HepG2 (cell line): ENCODE data around the gene LAMC1. TPM values are rescaled to one million over a fixed set of nuclear protein-coding genes. Genes with fewer than 3 reads are reported as not detected.
A peak's percentile ranks its signal among the peaks of the same experiment; 100 is the strongest.

Experiments used
- AHDC1 ChIP-seq: sonication (generic); formaldehyde crosslinking; IDR thresholded peaks from 2 replicates; pipeline ENCODE4 v1.5.1; 2020; ENCODE audit warnings: mild to moderate bottlenecking, missing genetic modification reagents, borderline replicate concordance
- ATF2 ChIP-seq: sonication (generic); formaldehyde crosslinking; IDR thresholded peaks from 2 replicates; pipeline ENCODE4 v1.4.0; 2020; ENCODE audit warnings: missing genetic modification reagents
- ATF4 ChIP-seq, 2 experiments: fragments of 450-650 bp in 1 of 2; sonication (generic) in 1 of 2; formaldehyde crosslinking; IDR thresholded peaks; 2 replicates each; pipeline versions ENCODE4 v1.5.0 to v1.8.0; 2020 to 2022; ENCODE audit warnings: mild to moderate bottlenecking in 1 of 2, missing genetic modification reagents in 1 of 2
- DMAP1 ChIP-seq: IDR thresholded peaks from 2 replicates; pipeline ENCODE4 v1.6.1; 2016
- EED ChIP-seq: sonication (generic); formaldehyde crosslinking; IDR thresholded peaks from 2 replicates; pipeline ENCODE4 v1.5.0; 2020; ENCODE audit warnings: mild to moderate bottlenecking, missing genetic modification reagents
- KAT8 ChIP-seq: IDR thresholded peaks from 2 replicates; pipeline ENCODE4 v1.6.1; 2016; ENCODE audit warnings: missing genetic modification reagents, missing compliant biosample characterization
- NONO ChIP-seq, 2 experiments: fragments of 450-650 bp in 1 of 2; sonication (generic) in 1 of 2; formaldehyde crosslinking in 1 of 2; IDR thresholded peaks in 1 of 2; conservative IDR thresholded peaks in 1 of 2; 2 replicates each; pipeline versions ENCODE4 v1.6.1 to v1.8.0; 2017 to 2022; ENCODE audit warnings: mild to moderate bottlenecking in 1 of 2, missing genetic modification reagents in 1 of 2, moderate library complexity in 1 of 2
- PRMT3 ChIP-seq: sonication (generic); formaldehyde crosslinking; IDR thresholded peaks from 2 replicates; pipeline ENCODE4 v1.8.1; 2022; ENCODE audit warnings: low read depth, mild to moderate bottlenecking, moderate library complexity, missing genetic modification reagents, borderline replicate concordance
- SMARCE1 ChIP-seq: fragments of 450-650 bp; IDR thresholded peaks from 2 replicates; pipeline ENCODE4 v1.6.1; 2017; ENCODE audit warnings: borderline replicate concordance
- SMC3 ChIP-seq: IDR thresholded peaks from 2 replicates; pipeline ENCODE4 v1.6.1; 2011; ENCODE audit warnings: low read length, improper control_type of control experiment
- SRF ChIP-seq: IDR thresholded peaks from 2 replicates; pipeline ENCODE4 v1.6.1; 2011; ENCODE audit warnings: mild to moderate bottlenecking, low read depth, low read length, moderate library complexity
- ZBTB21 ChIP-seq: sonication (generic); formaldehyde crosslinking; IDR thresholded peaks from 2 replicates; pipeline ENCODE4 v1.4.0; 2020; ENCODE audit warnings: missing genetic modification reagents
- ZBTB43 ChIP-seq: sonication (generic); formaldehyde crosslinking; conservative IDR thresholded peaks from 2 replicates; pipeline ENCODE4 v1.4.0; 2020; ENCODE audit warnings: missing genetic modification reagents
- ZNF230 ChIP-seq: sonication (generic); formaldehyde crosslinking; IDR thresholded peaks from 2 replicates; pipeline ENCODE4 v1.4.0; 2020; ENCODE audit warnings: mild to moderate bottlenecking, missing genetic modification reagents
- ZNF432 ChIP-seq: sonication (generic); formaldehyde crosslinking; IDR thresholded peaks from 2 replicates; pipeline ENCODE4 v1.5.0; 2020; ENCODE audit warnings: missing genetic modification reagents, mild to moderate bottlenecking, borderline replicate concordance
- ZNF629 ChIP-seq: sonication (generic); formaldehyde crosslinking; conservative IDR thresholded peaks from 2 replicates; pipeline ENCODE4 v1.5.0; 2020; ENCODE audit warnings: missing genetic modification reagents
- ZNF782 ChIP-seq: sonication (generic); formaldehyde crosslinking; IDR thresholded peaks from 2 replicates; pipeline ENCODE4 v1.4.0; 2020; ENCODE audit warnings: missing genetic modification reagents, mild to moderate bottlenecking, borderline replicate concordance
- ZNF800 ChIP-seq: sonication (generic); formaldehyde crosslinking; IDR thresholded peaks from 2 replicates; pipeline ENCODE4 v1.4.0; 2020; ENCODE audit warnings: missing genetic modification reagents
- ZSCAN29 ChIP-seq: sonication (generic); formaldehyde crosslinking; conservative IDR thresholded peaks from 2 replicates; pipeline ENCODE4 v1.4.0; 2020; ENCODE audit warnings: mild to moderate bottlenecking, missing genetic modification reagents
- polyA plus RNA-seq, 8 experiments: library from polyadenylated mRNA; depleted of rRNA in 3 of 8; stranded (reverse) in 7 of 8; unstranded in 1 of 8; fragments of >200 nt; fragmentation: Illumina TruSeq in 4 of 8; extraction: Trizol in 4 of 8; gene quantifications; 2 replicates each; pipeline versions ENCODE4 v1.2.1 to v1.2.3, GENCODE V29; 2011 to 2016; ENCODE audit warnings: low read depth in 4 of 8, missing spikeins in 1 of 8, mixed read lengths in 1 of 8; ENCODE audit not compliant: insufficient read depth in 1 of 8
- total RNA-seq, 5 experiments: library from RNA; depleted of rRNA; stranded (reverse); fragments of >200 nt; fragmentation: Illumina TruSeq; extraction: Trizol; gene quantifications; 2 replicates each; pipeline ENCODE4 v1.2.3, GENCODE V29; 2016; ENCODE audit warnings: low read depth in 1 of 5

The LAMC1 gene
- total and polyA plus RNA-seq, 2 of the 13 experiments (the other 11 are each of a cell fraction or from before 2014, with no cell fraction given), result 58.5 to 137 TPM

- TF ChIP-seq ZNF800 (no peak), ZNF629 (CRISPR knock-in tag) (no peak), ATF4 (CRISPR knock-in tag; IDR thresholded peaks at IDR 0.05) (peak in 1 of 2 experiments; percentile 39; a peak in 1 of 4 replicates), ZBTB43 (peak; percentile 49; the same call in 1 of the 2 replicates), ZBTB21 (CRISPR knock-in tag) (no peak), SRF (peak; percentile 5; the same call in 1 of the 2 replicates), NONO (IDR thresholded peaks at IDR 0.05) (no peak), NONO (CRISPR knock-in tag; conservative IDR thresholded peaks at IDR 0.05) (no peak), ZNF230 (CRISPR knock-in tag) (no peak), AHDC1 (CRISPR knock-in tag) (peak; percentile 40; the same call in 1 of the 2 replicates), ZSCAN29 (CRISPR knock-in tag) (no peak), SMC3 (peak; percentile 38; the same call in 1 of the 2 replicates), KAT8 (CRISPR knock-in tag) (peak; percentile 71), PRMT3 (CRISPR knock-in tag) (no peak), SMARCE1 (no peak), ZNF432 (CRISPR knock-in tag) (no peak), EED (CRISPR knock-in tag) (no peak), ATF2 (CRISPR knock-in tag) (peak; percentile 57; the same call in 1 of the 2 replicates), DMAP1 (peak; percentile 48; the same call in 1 of the 2 replicates), ZNF782 (CRISPR knock-in tag) (no peak)
These were observed 6.8 kb downstream of the LAMC1 start (continued) for GRCh38 chr1:183030053-183030452.
